HL-60/S4 (cell line): ENCODE measurements around the gene C14orf132.

ENCODE experiments used
- in situ Hi-C: fragments of 300-500 bp; cut with MboI; formaldehyde crosslinking; loops from 2 replicates; pipeline ENCODE4 v1.14.3; 2022; ENCODE audit warnings: low sequenced_read_pairs

C14orf132 gene

GRCh38 chr14:96039633-96040311 is 610 bp downstream of the C14orf132 start:
- in situ Hi-C loops: no loop called here

- in situ Hi-C loops: no loop called here
These were observed 1.7 kb downstream of the C14orf132 start for GRCh38 chr14:96040828-96041371.

GRCh38 chr14:96042248-96042930 is 3.2 kb downstream of the C14orf132 start:
- in situ Hi-C loops: no loop called here

GRCh38 chr14:96046630-96047029 is 7.5 kb downstream of the C14orf132 start:
- in situ Hi-C loops: no loop called here

GRCh38 chr14:96047101-96047500 is 7.9 kb downstream of the C14orf132 start:
- in situ Hi-C loops: no loop called here

GRCh38 chr14:96049932-96050331 is 10.8 kb downstream of the C14orf132 start:
- in situ Hi-C loops: no loop called here

GRCh38 chr14:96050482-96050881 is 11.3 kb downstream of the C14orf132 start:
- in situ Hi-C loops: no loop called here

GRCh38 chr14:96051231-96051630 is 12.1 kb downstream of the C14orf132 start:
- in situ Hi-C loops: no loop called here

- in situ Hi-C loops: no loop called here
These were observed 12.7 kb downstream of the C14orf132 start for GRCh38 chr14:96051642-96052540.

- in situ Hi-C loops: no loop called here
These were observed 13.5 kb downstream of the C14orf132 start for GRCh38 chr14:96052541-96053247.

- in situ Hi-C loops: no loop called here
These were observed 14.1 kb downstream of the C14orf132 start for GRCh38 chr14:96053248-96053599.

GRCh38 chr14:96053600-96054381 is 14.6 kb downstream of the C14orf132 start:
- in situ Hi-C loops: no loop called here

GRCh38 chr14:96054661-96055060 is 15.5 kb downstream of the C14orf132 start:
- in situ Hi-C loops: no loop called here

- in situ Hi-C loops: no loop called here
These were observed 16.0 kb downstream of the C14orf132 start for GRCh38 chr14:96055065-96055752.

GRCh38 chr14:96055753-96056508 is 16.8 kb downstream of the C14orf132 start:
- in situ Hi-C loops: no loop called here

GRCh38 chr14:96056509-96057422 is 17.6 kb downstream of the C14orf132 start:
- in situ Hi-C loops: no loop called here

- in situ Hi-C loops: no loop called here
These were observed 18.6 kb downstream of the C14orf132 start for GRCh38 chr14:96057738-96058137.
